CD4-positive, alpha-beta T cell treated with Interleukin-1 beta for 1 hour (primary cell): ENCODE measurements around the gene HDGF.
A peak's percentile ranks its signal among the peaks of the same experiment; 100 is the strongest.

Experiments
- DNase-seq, 2 donors: peaks; one replicate each; pipeline ENCODE4 v3.0.0-alpha.2; 2020 to 2022

The HDGF gene

DNA sequence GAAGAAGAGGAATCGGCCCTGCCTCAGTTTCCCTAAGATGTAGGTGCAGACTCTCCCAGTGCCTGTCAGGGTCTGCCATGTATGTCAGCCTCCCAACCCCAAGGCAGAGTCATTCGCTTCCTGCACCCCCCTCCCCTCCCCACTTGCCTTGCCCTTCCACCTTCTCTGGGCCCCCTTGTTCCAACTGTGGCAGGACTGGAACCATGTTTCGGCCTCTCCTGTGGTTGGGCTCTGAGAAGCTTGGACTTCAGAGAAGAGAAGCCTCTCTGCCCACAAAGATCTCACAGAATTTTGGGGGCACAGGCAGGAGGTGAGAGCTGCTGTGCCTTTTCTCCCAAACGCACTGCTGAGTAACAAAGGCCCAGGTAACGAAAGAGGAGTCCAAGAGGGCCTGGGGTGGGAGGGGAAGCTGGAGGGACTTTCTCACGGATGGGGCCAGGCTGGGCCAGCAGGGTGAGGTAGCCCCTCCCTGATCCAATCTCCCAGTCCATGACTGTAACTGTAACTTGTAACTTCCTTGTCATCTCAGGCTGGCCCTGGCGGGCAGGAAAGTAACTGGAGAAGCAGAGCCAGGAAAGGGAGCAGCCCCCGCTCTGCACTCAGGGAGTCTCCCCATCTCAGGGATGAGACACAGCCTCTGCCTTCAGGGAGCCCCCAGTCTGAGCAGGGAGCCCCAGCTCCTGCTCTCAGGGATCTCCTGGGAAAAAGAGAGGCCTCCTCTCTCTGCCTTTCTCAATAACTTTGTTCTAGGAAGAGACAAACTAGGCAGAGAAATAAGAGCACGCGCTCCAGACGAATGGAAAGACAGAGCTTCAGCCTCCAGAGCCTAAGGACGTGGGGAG lies 57.4 kb downstream of the HDGF start:
- no peak for DNase-seq

DNA sequence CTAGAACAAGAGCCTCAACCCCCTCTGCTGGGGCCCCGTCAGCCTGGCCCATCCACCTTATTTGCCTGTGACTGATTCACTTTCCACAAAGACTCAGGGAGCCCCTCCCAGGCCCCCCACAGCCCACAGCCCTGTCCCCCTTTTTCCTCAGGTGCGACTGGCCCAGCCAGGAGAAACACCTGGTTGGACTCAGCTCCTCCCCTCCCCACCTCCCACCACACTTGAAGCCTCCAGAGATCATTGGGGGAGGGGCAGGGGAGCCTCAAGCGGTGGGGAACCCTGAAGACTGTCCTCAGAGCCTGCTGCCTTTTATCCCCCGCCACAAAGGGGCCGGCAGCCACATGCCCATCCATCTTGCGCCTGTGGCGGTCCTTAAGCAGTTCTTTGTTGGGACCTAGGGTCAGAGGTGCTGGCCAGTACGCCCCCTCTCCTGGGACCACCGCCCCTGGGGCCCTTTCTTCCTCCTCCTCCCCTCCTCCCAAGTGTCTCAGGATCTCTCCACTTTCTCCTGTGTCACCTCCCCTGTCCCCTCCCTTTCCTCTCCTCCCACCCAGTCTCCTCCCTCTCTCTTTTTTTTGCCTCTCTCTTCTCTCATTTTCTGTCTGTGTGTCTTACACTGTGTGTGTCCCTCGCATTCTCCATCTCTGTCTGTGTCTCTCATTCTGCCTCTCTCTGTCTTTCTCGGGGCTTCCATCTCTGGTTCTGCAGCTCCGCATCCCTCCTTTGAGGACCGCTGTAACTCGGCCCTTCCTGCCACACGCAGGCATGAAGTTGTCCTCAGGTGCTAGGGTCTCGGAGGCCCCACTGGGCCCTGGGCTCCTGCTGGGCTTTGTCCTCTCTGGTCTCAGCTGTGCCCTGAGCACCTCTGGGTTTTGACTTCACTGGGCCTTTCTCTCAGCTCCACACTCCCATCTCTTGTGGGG lies 58.3 kb downstream of the HDGF start:
- peak; percentile 21 to 27 for DNase-seq

DNA sequence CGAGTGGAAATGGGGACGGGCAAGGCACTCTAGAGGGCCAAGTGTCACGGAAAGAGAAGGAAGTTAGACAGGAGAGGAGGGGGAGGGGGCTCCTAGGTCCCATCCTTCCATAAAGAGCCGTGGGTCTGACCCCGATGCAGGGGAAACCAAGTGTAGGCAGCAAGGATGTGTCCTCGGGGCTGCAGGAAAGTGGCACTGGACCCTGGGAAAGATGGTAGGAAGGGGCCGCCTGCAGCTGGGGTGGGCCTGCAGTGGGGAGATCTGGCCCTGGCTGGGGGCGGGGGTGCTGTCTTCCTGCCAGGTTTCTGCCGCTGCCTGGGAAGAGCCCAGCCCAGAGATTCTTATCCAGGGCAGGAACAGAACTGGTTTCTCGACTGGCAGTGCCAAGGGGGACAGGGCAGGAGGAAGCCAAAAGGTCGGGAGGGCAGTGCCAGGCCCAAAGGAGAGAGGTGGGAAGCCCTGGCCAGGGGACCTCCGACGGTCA lies 59.0 kb downstream of the HDGF start:
- DNase-seq, result no peak
